ENCODE results near the gene ADK.

The ADK gene

DNA sequence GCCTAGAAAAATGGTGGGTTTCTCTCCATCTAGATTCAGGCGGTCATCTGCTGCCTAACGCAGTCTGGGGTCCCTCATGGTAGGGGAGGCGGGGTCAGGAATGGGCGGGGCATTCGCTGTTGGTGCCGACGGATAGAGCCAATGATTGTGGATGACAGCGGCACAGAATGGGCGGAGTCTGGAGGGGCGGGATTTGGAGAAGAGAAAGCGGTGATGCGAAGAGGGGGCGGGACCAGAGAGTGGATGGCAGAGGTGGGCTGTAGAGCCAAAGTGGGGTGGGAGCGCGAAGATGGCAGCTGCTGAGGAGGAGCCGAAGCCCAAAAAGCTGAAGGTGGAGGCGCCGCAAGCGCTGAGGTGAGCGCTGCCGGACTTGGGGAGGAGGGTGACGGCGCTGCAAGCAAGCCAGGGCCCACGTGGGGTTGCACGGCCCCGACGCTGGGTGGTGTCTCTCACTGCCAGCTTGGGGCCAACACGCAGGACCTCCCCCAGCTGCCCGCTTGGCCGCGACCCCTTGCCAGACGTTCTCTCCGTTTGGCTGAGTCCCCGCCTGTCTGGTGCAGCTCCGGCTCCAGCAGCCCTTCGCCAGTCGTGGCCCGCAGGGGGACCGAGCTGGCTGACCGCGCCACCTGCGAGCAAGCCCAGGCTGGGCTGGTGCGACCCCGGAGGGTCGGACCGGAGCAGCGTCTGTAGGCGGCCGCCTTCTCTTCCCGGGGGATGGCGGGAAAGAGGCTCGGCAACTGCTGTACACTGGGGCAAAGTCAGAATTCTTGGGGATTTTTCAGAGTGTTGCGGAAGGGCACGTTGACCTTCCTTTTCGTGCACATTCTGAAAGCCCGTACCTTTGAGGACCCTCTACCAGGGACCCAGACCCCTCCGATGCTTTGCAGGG lies at the start of gene ADK:
ADK (plus strand) TSS at position 232 of the 889 bp plus-strand sequence; CDS start at position 290, 58 bp downstream.
- peak; percentile 98 to 100 (median 99) for DNase-seq
- intact Hi-C loops (cut with DNase I) = loop anchor here (2.0 kb wide), 1 partner anchor 26 kb away; no protein-coding TSS in a partner anchor

DNA sequence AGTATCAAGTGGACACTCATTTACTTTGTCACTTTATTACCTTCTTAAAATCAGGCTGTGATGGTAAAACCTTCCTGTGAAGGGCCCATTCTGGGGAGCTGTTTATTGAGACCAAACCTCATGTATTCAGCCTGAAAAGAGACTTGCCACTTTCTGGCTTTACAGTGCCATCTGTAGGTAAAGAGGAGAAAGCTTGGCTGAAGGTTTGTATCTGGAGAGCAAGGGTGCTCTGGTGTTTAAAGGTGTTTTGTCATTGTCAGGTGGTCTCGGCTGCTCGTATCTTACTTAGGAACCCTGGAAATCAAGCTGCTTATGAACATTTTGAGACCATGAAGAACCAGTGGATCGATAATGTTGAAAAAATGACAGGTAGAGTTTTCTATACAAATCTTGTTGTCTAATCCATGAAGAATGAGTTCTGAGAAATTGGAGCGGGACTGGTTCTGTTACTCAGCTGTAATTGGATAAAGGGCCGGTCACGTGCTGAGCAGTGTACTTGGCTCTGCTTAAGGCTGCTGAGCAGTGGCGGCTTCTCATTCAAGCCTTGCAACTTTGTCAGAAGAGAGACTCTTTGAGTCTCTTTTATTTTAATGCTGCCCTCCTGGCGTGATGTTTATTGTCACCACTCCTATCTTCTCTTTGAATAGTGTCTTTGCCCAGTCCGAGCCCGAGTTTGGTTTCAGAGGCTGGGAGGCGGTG lies 47.3 kb upstream of the ADK start:
- intact Hi-C loops (cut with DNase I) = no loop called here
- peak in 4 of 42 donors; percentile 10 to 58 (median 46) for DNase-seq

DNA sequence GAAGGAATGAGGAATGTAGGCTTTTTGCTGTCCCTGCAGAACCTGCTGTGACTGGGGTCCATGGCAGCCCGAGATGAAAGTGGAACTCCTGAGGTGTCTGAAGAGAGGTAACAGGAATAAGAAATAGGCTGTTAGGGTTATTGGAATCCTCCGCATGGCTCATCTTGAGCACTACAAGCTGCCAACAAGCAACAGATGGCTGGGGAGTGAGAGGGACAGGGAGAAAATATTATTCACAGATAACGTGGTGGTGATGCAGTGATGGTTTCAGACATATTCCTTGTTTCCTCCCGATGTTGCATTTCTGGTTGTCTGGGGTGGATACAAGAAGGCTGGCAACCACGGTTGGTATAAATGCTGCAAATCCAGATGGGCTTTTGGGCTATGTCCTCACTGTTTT lies 46.5 kb upstream of the ADK start:
- DNase-seq = no peak
- intact Hi-C loops (cut with DNase I) = no loop called here

DNA sequence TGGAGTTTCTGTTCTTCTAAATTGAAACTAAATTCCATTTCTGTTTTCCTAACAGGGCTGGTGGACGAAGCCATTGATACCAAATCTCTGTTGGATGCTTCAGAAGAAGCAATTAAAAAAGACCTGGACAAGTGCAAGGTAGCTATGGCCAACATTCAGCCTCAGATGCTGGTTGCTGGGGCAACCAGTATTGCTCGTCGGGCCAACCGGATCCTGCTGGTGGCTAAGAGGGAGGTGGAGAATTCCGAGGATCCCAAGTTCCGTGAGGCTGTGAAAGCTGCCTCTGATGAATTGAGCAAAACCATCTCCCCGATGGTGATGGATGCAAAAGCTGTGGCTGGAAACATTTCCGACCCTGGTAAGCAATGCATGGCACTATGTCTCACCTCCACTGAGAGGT lies 46.0 kb upstream of the ADK start:
- DNase-seq = peak in 1 of 42 donors; percentile 6
- intact Hi-C loops (cut with DNase I) = no loop called here

DNA sequence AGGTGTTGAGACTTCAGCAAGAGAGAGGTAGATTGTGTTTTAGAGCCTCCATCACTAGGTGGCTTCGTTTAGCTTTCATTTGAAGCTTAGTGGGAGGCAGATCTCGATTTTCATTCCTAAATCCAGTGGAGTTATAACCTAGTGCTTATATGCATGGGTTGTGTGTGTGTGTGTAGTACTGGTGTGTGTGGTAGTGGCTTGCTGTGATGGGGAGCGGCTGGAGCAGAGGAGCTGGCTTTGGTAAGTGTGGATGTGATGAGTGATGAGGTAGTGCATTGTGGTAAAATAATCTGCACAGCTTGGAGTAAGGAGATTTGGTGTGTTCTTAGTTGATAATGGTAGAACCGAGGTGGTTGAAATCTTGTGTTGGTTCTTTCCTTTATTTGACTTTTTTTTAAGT lies 43.6 kb upstream of the ADK start:
- intact Hi-C loops (cut with DNase I) = no loop called here
- DNase-seq = peak in 1 of 42 donors; percentile 33

DNA sequence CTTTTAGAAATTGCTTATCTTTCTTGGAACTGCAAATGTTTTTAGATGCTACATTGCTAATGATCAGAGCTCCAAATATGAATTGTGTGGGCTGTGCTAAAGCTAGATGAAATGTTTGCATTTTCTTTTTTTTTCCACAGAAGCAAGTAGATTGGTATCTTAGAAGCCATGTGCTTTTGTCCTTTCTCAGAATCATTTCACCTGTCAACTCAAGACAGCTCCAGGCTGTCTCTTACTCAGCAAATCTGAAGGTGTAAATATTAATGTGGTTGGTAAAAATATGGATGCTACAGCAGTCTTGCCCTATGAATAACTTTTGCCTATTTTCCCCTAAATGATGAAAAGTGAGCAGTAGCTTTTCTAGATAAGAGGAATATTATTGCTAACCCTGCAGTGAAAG lies 41.6 kb upstream of the ADK start:
- intact Hi-C loops (cut with DNase I) = no loop called here
- DNase-seq = peak in 1 of 42 donors; percentile 18

DNA sequence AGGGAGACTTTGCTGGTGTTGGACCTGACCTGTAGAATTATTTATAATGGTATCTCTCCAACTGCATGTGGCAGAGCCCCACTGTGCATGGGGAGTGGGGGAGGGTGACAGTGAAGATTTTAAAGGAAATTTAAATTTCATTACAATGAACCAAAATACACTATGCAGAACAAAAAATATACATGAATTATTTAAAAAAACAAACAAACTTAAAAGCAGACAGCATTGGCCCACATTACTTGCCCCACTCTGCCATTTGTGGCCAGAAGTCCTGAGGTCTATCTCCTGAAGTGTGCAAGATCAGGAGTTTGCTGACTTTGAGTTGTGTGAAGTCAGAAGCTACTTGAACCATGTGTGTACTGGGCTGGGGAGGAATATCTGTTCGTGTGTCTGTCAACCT lies 40.9 kb upstream of the ADK start:
- intact Hi-C loops (cut with DNase I) = no loop called here
- no peak for DNase-seq

DNA sequence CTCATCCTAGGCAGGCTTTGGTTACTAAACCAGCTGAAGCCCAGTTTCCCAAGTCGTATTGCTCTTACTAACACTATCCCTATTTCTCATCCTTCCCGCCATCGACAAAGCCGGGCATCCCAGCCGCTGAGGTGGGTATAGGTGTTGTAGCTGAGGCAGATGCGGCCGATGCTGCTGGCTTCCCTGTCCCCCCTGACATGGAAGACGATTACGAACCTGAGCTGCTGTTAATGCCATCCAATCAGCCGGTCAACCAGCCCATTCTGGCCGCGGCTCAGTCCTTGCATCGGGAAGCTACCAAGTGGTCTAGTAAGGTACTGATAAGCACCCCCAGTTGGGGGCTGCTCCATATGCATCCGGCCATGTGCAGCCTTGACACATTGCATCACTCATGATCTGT lies 39.2 kb upstream of the ADK start:
- intact Hi-C loops (cut with DNase I) = no loop called here

DNA sequence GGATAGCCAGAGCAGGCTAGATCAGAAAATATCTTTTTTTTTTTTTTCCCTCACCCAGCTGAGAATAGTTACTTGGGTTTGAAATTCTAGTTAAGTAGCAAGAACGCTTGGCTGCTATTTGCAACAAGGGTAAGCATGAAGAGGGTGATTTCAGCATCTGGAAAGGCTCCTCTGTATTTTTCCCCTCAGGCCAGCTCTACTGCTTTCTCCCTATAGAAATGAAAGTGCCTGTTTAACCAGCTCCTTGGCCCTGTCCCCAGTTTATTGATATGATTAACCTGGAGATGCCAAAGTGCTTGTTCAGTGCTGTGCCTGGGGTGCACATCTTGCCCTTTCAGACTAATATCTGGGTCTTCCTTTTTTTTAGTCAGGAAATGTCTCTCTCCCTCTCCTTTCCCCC lies 37.5 kb upstream of the ADK start:
- intact Hi-C loops (cut with DNase I) = no loop called here

More for the DNA sequence above, 39.2 kb upstream of the ADK start:
- no peak for DNase-seq

DNA sequence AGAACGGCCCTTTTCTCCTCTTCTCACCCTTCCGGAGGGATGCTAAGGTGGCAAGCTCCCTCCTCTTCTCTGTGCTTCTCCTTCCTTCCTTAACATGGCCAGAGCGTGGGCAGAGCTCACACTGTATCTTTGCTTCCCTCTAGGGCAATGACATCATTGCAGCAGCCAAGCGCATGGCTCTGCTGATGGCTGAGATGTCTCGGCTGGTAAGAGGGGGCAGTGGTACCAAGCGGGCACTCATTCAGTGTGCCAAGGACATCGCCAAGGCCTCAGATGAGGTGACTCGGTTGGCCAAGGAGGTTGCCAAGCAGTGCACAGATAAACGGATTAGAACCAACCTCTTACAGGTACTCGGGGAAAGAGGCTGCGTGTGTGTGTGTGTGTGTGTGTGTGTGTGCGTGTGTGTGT lies 37.0 kb upstream of the ADK start:
- DNase-seq = peak in 40 of 42 donors; percentile 6 to 84 (median 52)
- intact Hi-C loops (cut with DNase I) = no loop called here

More for the DNA sequence above, 37.5 kb upstream of the ADK start:
- no peak for DNase-seq

DNA sequence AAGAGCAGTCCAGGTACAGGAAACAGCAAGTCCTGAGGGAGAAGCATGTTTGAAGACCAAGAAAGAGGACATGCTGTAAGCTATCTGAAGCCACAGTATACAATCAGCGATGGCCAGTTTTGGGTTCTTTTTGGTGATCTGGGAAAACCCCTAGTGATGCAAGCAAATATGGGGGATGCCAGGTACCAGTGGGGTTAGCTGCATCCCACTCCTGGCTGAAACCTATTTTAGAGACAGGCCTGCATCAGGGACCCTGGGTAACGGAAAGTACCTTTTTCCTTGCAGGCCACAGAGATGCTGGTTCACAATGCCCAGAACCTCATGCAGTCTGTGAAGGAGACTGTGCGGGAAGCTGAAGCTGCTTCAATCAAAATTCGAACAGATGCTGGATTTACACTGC lies 33.3 kb upstream of the ADK start:
- DNase-seq = no peak
- intact Hi-C loops (cut with DNase I) = no loop called here

DNA sequence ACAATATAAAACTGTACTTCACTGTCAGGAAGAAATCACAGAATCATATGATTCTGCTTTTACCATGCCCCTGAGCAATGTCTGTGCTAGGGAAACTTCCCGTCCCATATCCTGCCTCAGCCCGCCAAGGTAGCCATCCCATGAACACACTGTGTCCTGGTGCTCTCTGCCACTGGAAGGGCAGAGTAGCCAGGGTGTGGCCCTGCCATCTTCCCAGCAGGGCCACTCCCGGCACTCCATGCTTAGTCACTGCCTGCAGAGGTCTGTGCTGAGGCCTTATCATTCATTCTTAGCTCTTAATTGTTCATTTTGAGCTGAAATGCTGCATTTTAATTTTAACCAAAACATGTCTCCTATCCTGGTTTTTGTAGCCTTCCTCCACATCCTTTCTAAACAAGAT lies 32.2 kb upstream of the ADK start:
- no peak for DNase-seq
- intact Hi-C loops (cut with DNase I) = no loop called here

DNA sequence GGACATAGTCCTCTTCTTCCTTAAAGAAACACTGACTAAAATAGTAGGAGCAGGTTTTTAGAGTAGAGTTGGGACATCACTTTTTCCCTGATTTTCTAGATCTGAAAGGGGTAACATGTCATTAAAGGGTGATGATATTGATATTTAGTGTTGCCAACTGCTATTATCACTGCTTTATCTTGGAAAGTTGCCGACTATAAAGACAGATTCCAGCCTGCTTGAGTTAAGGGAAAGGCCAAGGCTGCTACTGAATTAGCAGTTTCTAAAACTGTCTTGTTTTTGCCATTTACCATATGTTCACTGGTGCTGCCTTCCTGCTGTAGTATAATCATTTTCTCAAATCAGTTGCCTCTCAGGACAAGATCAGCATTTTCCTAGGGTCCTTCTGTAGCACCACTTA lies 30.1 kb upstream of the ADK start:
- DNase-seq = no peak
- intact Hi-C loops (cut with DNase I) = no loop called here

DNA sequence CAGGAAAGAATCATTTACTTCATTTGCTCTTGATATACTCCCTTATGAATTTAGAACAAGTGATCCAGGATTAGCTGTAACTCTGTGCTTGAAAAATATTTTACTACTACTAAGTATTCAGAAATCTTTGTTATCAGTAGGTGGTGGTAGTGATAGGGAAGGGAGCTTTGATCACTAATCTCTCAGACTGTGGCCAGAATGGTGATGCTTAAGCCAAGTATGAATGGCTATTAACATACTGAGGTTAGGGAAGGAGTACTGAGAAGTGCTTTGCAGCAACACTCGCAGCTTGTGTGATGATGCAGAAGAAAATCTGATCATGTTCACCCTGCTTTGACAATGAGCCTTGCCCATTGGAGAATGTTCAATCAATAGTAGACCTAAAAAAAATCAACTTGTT lies 29.7 kb upstream of the ADK start:
- no peak for DNase-seq
- intact Hi-C loops (cut with DNase I) = no loop called here

DNA sequence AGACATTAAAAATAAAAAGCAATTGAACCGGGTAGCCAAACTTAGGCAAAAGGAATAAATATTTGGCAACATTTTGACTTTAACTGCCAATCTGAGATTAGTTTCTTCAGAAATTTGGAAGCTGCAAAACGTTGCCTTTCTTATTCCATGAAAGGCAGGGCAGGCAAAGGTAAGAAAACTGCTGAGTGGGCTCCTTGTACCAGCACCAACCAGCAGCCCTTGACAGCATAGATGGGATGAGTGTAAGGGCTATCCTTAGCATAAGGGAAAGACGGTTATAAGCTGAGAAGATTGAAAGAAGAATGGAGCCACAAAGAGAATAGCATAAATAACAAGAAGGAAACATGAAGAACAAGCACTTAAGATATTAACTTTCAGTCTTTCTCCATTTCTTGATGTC lies 29.0 kb upstream of the ADK start:
- intact Hi-C loops (cut with DNase I) = no loop called here
- DNase-seq = no peak

DNA sequence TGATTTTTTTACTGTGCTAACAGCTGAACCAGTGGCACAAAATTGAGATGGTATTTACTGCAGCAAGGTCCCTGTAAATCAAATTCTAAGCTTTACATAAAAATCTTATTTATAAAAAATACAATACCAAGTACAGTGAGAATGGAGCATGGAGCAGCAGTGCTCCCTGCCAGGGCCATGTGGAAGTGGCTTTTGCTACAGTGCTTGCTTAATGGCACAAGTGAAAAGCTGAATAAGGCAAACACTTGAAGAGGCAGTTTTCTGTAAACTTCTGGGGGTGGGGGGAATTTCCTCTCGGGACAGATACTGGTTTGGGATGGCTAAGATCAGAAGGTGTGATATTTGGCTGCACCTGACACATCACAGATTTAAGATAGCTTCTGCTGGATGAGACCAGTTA lies 27.9 kb upstream of the ADK start:
- DNase-seq = no peak
- intact Hi-C loops (cut with DNase I) = no loop called here

DNA sequence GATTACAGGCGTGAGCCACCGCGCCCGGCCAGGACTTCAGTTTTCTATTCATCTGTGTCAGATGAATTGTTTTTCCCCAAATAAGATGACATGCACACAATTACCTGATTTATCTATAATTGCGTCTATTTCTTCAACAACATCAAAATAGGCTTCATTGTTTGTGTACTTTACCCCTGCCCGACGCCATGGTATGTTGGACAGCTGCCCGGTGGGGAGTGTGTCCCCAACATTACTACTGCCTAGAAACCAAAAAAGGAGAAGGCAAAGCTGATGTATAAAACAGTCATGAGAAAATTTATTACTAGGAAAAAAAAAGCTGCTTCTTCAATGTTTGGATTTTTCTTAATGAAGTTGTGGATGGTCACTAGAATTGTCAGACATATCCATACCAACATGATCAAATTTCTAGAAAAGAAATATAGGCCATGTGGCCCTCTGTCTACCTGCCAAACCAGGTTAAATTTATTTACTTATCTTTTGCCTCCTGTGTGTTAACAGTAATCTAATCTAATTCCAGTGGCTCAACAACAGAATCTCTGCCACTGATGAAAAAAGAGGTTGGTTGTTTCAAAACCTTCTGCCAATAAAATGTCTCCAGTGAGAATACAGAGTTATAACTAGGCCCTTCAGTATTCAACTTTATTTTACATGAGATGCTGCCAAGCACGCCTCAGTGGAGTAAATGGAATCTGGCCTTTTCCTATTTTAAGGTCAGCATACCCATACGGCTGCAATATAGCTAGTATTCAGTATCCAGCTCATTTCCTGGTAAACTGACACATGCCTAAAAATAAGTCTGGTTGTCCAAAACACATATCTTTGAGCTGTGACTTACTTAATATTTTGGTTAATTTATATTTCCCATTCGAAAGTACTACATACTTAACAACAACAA lies 16.8 kb upstream of the ADK start:
- DNase-seq = no peak
- intact Hi-C loops (cut with DNase I) = no loop called here

DNA sequence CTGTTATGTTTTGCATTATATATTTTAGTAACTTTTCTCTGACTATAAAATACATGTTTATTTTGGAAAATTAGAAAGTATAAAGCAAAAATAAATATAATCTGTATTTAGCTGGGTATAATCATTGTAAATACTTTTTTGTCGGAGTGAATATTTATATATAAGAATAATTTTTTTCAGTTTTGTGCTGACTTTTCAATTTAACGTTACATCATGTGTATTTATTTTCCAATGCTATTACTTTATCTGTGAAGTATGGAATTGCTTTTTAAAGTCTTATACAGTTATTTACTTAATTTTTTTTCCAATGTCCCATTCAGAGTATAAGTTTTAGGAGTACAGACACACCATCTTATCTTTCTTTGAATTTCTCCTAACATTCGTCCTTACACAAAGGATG lies 15.6 kb upstream of the ADK start:
- intact Hi-C loops (cut with DNase I) = no loop called here
- no peak for DNase-seq

DNA sequence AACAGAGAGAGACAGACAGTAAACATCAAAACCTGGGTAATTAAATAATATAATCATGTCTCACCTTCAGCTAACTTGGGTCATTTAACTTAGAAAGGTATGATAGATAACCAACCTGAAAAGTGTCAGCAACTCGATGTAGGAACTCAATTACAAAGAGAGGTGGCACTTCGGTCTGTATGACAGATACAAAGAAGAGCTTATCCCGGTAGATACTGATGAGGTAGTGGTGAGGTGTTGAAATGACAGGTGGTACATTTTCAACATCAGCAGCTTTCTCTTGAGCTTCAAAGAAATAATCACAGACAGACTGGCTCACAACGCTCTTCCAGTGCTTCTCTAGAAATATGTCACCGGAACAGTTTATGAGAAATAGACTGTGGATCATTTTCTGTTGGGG lies 13.0 kb upstream of the ADK start:
- DNase-seq = no peak
- intact Hi-C loops (cut with DNase I) = no loop called here
